ENCODE measurements around the gene CCDC51. TPM values are rescaled to one million over a fixed set of nuclear protein-coding genes. Genes with fewer than 3 reads are reported as not detected.

CCDC51 gene
- total RNA-seq, 1 experiment from 2014 or later: 29.3 TPM

- Histone ChIP-seq H3K9ac (ENCODE audit: low read length) (no peak overlapping the region), H3K27me3 (ENCODE audit: insufficient read depth, low read length) (no peaks in the 10 kb centered on the region), H3K4me2 (ENCODE audit: low read length) (no peak overlapping the region), H3K9me3 (ENCODE audit: control insufficient read depth in 1 of 2, insufficient read depth in 1 of 2, low read depth in 1 of 2, low read length in 2 of 2) (no peaks in the 10 kb centered on the region), H3K9me2 (ENCODE audit: insufficient read depth) (no peaks in the 10 kb centered on the region), H3K4me3 (replicated peaks in 1 of 2; ENCODE audit: low read depth in 1 of 2, low read length in 2 of 2) (no peak overlapping the region), H2AFZ (ENCODE audit: low read depth, low read length, poor library complexity, severe bottlenecking) (no peak overlapping the region), H3K27ac (ENCODE audit: low read depth, low read length) (no peak overlapping the region), H3K4me1 (ENCODE audit: control insufficient read depth in 1 of 2, insufficient read depth in 2 of 2, low read length in 2 of 2) (peaks cover 2 to 17% of the 10 kb centered on the region in 2 experiments; a peak in 3 of 4 replicates), H3K36me3 (ENCODE audit: control insufficient read depth in 1 of 2, insufficient read depth in 2 of 2, low read length in 2 of 2) (peaks cover 2 to 3% of the 10 kb centered on the region in 2 experiments; a peak in 2 of 4 replicates), H4K20me1 (ENCODE audit: insufficient read depth) (no peaks in the 10 kb centered on the region), H3K79me2 (ENCODE audit: insufficient read depth, low read length) (no peaks in the 10 kb centered on the region)
- CTCF ChIA-PET: interaction anchor here (1.9 to 2.6 kb wide), 2 partner anchors 28 to 33 kb away, joined by 6 to 17 read pairs; partner anchors contain the start of genes CCDC51 and TMA7
- DNase-seq (ENCODE audit: low read depth, low spot score): no peak
- no peak for TF ChIP-seq EZH2phosphoT487 (IDR thresholded peaks at IDR 0.05; ENCODE audit: borderline replicate concordance)
- no peak for TF ChIP-seq YY1 (IDR thresholded peaks at IDR 0.05; ENCODE audit: extremely low read depth, insufficient replicate concordance, low read depth, low read length)
- no peak for TF ChIP-seq CEBPB (IDR thresholded peaks at IDR 0.05; ENCODE audit: low read depth)
- TF ChIP-seq POLR2AphosphoS5 (IDR thresholded peaks at IDR 0.05; ENCODE audit: low read depth, low read length): no peak
- no peak for TF ChIP-seq FOSL1 (IDR thresholded peaks at IDR 0.05; ENCODE audit: low read depth)
- no peak for TF ChIP-seq ZBTB33 (IDR thresholded peaks at IDR 0.05; ENCODE audit: extremely low read depth, insufficient replicate concordance, low read length)
- no peak for TF ChIP-seq RAD21 (IDR thresholded peaks at IDR 0.05; ENCODE audit: low read depth)
- no peak for TF ChIP-seq ZFX (IDR thresholded peaks at IDR 0.05)
- TF ChIP-seq JUND (IDR thresholded peaks at IDR 0.05): no peak
- no peak for TF ChIP-seq TCF7L2 (IDR thresholded peaks at IDR 0.05; ENCODE audit: borderline replicate concordance, extremely low read depth, insufficient read depth, insufficient read length)
- TF ChIP-seq SIN3A (IDR thresholded peaks at IDR 0.05; ENCODE audit: low read depth): no peak
- TF ChIP-seq REST (IDR thresholded peaks at IDR 0.05; ENCODE audit: low read depth): no peak
- TF ChIP-seq SRF (IDR thresholded peaks at IDR 0.05; ENCODE audit: low read depth): no peak
- TF ChIP-seq EGR1 (IDR thresholded peaks at IDR 0.05; ENCODE audit: low read depth): no peak
- TF ChIP-seq SP1 (IDR thresholded peaks at IDR 0.05; ENCODE audit: low read depth): no peak
- no peak for TF ChIP-seq CTCF (IDR thresholded peaks at IDR 0.05 in 2 of 3, conservative IDR thresholded peaks at IDR 0.05 in 1 of 3; ENCODE audit: borderline replicate concordance in 1 of 3, insufficient read depth in 1 of 3, low read depth in 2 of 3, low read length in 2 of 3)
- TF ChIP-seq MAX (IDR thresholded peaks at IDR 0.05): no peak
- no peak for TF ChIP-seq ZNF274 (IDR thresholded peaks at IDR 0.05; ENCODE audit: low read depth, low read length)
- no peak for TF ChIP-seq EZH2 (IDR thresholded peaks at IDR 0.05)
- no peak for ATAC-seq
- BruUV-seq (replicated peaks): no TSS peak
- RAD21 ChIA-PET (ENCODE audit: low non-redundant PET in 1 of 2, low total read pairs in 2 of 2, uncharacterized antibody in 2 of 2, unreplicated experiment in 2 of 2): interaction anchor here in 1 of 2 experiments (0.6 kb wide), 1 partner anchor 592 kb away, joined by 7 read pairs; no protein-coding TSS in a partner anchor
- intact Hi-C loops (cut with micrococcal nuclease): no loop called here
- POLR2A ChIA-PET: no interaction called here
These were observed 32.3 kb downstream of the CCDC51 start for GRCh38 chr3:48407542-48408099.
